Left renal pelvis (tissue), 4 donors: ENCODE data around the gene TSC2. TPM values are rescaled to one million over a fixed set of nuclear protein-coding genes. Genes with fewer than 3 reads are reported as not detected.

Experiments used
- DNase-seq, 4 donors: peaks; one replicate each; pipeline ENCODE4 v3.0.0-alpha.2; 2013; ENCODE audit warnings: low read depth in 4 of 4, low spot score in 3 of 4
- polyA plus RNA-seq, 4 donors: library from polyadenylated mRNA; unstranded; fragments of 120-200 nt; gene quantifications; one replicate each; pipeline ENCODE4 v1.2.1, GENCODE V29; 2013; ENCODE audit not compliant: insufficient read length in 4 of 4

Gene TSC2
- polyA plus RNA-seq, 4 donors, result 121 to 183 (median 146) TPM

DNA sequence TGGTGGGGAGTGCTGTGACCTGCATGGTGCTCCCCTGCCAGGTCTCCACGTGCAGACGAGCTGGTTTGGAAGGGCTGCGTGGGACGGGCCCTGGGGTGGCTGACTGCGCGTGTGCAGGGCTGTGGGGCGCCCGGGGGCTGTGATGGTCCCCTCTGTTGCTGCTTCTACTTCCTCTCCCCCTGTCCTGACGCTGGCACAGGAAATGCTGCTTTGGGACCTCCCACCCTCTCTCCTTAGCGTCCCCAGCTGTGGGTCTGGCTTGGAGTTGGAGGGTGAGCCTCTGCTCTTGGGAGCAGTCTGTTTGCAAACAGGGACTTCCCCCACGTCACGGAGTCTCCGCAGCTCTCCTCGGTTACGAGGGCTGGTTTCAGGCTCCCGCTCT, 35.2 kb downstream of the TSC2 start:
- peak in 2 of 4 donors; percentile 57 to 62 for DNase-seq

DNA sequence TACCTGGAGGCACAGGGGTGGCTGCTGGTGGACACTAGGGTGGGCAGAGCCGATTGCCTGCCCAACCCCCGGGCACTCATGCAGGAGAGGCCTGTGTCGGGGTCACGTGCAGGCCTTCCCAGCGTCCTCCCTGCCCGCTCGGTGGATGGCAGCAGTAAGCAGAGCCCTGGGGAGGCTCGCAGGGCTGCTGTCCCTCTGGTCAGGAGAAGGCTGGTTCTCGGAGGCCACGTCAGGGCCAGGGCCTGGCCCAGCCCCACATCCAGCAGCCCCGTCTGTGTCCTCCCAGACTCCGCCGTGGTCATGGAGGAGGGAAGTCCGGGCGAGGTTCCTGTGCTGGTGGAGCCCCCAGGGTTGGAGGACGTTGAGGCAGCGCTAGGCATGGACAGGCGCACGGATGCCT, 35.6 kb downstream of the TSC2 start:
- DNase-seq, result no peak

DNA sequence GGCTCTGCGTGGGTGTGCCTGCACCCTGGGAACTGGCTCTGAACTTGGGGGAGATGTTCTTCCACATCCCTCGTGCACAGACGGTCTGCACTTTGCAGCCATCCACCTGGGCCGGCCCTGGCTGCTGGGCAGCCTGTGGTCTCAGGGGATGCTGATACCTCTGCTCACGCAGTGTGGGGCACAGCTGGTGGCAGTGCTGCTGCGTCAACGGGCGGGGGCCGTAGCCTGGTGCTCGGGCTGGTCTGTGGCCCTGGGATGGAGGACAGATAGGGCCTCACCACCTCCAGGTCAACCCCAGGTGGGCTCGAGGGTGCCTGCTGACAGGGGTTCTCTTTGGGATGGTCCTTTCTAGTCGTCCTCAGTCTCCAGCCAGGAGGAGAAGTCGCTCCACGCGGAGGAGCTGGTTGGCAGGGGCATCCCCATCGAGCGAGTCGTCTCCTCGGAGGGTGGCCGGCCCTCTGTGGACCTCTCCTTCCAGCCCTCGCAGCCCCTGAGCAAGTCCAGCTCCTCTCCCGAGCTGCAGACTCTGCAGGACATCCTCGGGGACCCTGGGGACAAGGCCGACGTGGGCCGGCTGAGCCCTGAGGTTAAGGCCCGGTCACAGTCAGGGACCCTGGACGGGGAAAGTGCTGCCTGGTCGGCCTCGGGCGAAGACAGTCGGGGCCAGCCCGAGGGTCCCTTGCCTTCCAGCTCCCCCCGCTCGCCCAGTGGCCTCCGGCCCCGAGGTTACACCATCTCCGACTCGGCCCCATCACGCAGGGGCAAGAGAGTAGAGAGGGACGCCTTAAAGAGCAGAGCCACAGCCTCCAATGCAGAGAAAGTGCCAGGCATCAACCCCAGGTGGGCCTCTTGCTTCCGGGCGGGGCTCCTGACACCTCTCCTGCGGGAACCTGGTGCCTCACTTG, 36.3 kb downstream of the TSC2 start:
- no peak for DNase-seq

GRCh38 chr16:2084895-2085625, 37.3 kb downstream of the TSC2 start:
- DNase-seq, result no peak

- no peak for DNase-seq
Observed at GRCh38 chr16:2085669-2086068, 37.9 kb downstream of the TSC2 start.

DNA sequence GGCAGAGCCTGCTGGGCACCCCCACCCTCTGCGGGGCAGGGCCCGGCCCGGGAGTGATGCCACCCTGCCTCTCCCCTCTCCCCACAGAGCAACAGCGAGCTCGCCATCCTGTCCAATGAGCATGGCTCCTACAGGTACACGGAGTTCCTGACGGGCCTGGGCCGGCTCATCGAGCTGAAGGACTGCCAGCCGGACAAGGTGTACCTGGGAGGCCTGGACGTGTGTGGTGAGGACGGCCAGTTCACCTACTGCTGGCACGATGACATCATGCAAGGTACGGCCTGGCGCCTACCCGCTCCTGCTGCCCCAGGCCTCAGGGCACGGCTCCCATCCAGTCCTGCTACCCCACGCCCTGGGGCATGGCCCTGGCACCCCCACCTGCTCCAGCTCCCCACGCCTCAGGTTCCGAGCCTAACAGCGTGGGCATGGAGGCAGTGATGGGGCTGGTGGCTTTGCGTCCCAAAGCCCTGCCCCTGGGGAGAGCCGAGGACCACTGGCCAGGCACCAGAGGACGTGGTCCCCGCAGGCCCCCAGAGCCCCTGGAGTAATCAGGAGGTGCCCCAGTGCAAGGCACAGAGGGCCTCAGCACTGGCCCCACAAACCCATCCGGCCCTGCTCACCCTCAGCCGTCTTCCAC, 38.4 kb downstream of the TSC2 start:
- DNase-seq, result no peak

DNA sequence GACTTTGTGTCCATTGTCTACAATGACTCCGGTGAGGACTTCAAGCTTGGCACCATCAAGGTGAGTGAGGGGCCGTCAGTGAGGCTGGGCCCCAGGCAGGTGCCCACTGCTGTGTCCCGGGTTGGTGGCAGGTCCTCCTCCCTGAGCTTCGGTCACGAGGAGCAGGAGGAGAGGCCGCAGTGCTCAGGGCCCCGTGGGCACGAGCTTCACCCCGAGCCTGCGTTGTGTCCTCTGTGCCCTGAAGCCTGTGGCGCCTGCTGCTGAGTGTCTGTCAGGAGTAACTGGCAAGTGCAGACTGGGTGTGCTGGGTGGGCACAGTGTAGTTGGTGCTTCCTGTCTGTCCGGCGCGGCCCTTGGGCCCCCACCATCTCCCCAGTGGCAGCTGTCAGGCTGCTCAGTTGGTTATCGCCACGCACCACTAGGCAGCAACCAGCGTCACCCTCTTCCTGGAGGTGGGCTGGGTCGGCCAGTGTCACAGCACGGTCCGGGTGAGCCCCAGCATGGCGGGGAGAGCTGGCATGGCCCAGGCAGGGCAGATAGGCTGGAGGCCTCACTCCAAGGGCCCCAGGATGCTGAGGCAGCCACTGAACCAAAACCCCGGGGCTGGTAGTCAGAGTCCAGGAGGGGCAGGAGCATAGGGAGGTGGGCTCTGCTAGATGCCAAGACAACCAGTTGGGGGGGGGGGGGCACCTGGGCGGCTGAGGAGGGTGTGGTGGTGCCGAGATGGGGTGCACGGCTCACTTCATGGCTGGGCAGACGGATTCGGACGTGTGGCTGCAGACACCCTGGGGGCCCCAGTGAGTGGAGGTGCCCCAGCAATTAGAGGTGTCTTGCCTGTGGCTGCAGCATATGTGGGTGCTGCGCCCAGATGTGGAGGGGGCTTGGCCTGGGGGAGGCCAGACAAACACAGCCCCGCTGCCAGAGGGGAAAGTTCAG, 39.3 kb downstream of the TSC2 start:
- DNase-seq, result no peak

GRCh38 chr16:2087748-2088631, 40.2 kb downstream of the TSC2 start:
- DNase-seq, result no peak

DNA sequence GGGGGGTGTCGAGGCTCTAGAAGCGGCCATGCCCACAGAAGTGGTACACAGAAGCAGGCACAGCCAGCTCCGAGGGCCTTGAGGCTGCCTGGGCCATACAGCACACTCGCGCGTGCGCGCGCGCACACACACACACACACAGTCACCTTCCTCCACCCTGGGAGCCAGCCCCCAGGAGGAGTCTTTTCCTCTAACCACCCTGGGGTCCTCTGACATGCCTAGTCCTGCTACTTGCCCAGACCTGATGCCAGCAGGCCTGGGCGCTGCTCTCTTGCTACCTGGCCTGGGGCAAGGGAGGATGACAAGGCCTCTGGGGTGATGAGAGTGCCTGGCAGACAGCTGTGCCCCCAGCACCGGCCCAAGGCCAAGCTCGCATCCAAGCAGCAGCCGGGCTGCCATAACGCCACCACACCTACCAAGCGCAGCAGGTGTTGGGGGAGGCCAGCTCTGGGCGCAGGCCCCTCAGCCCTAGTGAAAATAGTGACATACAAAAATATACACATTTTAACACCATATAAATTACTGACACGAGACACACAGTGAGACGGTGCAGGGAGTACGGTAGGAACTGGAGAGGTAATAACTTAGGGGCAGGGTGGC, 41.1 kb downstream of the TSC2 start:
- no peak for DNase-seq

DNA sequence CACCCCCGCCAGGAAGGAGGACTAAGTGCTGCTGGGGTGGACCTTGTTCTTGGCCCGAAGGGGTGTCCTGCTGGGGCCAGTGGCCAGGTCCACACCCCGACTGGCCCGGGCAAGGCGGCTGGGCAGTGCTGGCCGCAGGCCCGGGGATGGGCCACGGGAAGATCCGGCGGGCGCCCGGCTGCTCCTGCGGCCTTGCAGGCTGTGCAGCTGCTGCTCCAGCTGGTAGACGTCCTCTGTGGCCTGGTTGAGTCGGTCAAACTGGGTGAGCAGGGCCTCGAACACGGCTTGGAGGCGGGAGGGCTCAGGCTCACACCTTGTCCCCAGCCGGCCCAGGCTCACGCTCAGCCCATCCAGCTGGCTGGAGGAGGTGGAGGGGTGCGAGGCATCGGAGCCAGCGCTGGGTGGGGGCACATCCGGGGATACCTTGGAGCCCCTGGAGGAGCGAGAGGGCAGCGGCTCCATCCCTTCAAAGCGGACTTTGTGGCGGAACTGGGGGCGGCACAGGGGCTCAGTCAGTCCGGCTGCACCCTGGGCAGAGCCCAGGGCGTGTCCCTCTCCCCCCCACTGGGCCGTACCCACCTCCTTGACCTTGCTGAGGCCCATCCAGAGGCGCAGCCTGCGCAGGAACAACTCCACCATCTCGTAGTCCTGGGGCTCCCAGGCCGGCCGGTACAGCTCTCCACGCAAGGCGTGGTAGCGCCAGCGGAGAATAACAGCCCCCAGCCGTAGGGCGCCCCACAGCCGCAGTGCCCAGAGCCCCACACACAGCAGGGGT, 42.1 kb downstream of the TSC2 start:
- no peak for DNase-seq

GRCh38 chr16:2090481-2090776, 42.6 kb downstream of the TSC2 start:
- DNase-seq, result no peak

GRCh38 chr16:2090777-2091546, 43.2 kb downstream of the TSC2 start:
- DNase-seq, result peak; percentile 56 to 74 (median 67)

DNA sequence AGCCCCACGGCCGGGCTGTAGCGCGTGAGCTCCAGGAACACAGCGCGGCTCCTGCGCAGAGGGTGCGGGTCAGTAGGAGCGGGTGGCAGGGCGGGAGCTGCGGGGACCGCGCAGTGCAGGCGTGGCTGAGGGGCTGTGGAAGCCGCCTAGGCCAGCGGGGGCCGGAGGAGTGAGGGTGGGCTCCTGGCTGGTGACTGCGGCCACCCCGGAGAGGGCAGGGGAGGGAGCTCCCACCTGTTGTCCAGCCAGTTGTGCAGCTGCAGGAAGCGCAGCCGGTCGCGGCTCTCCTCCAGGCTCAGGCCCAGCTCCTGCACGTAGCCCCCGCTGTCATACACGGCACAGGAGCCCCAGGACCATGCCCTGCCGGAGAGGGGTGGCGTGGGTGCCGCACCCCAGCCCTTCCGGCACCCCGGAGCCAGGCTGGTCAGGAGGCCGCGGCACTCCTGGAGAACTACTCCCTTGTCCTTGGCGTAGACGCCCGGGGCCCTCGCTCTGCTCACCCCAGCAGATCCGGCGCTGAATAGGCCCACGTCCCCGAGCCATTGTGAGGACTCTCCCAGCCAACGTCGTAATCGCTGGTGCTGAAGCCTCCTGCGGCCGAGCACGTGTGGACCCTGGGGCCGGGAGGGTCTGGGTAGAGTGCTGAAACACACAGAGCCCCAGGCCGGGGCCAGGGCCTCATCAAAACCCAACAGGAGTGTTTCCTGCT, 43.9 kb downstream of the TSC2 start:
- DNase-seq, result no peak

GRCh38 chr16:2092256-2092620, 44.5 kb downstream of the TSC2 start:
- no peak for DNase-seq

DNA sequence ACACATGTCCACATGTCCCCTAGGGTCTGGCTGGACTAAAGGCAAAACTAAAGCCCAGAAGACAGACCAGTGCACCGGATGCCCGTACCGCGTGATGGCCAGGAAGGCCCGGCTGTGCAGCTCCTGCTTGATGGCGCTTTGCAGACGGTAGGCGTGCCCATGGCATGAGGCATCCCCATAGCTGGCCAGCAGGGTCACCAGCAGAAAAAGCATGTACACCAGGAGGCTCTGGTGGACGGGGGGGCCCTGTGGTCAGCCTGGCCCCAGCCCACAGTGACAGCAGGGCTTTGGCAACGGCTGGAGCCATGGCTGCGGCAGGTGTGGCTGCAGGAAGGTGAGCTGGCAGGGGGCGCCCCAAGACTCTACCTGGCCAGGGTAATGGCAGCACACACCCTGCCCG, 45.1 kb downstream of the TSC2 start:
- DNase-seq, result no peak

DNA sequence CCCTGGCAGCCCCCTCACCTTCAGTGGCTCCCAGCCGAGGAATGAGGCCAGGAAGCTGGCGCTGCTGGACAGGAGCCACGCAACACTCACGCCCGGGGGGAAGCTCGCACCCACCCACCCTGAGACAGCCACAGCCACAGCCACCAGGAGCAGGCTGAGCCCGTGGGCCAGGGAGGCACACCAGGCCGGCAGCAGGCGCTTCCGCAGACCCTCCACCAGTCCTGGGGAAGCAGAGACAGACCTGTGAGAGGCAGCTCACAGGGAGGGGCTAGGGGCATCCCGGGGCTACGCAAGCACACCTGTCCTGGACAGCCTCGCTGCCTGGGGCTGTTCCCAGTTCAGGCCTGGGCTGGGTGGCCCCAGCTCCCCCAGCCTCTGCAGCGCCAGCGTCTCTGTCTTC, 46.0 kb downstream of the TSC2 start:
- no peak for DNase-seq

DNA sequence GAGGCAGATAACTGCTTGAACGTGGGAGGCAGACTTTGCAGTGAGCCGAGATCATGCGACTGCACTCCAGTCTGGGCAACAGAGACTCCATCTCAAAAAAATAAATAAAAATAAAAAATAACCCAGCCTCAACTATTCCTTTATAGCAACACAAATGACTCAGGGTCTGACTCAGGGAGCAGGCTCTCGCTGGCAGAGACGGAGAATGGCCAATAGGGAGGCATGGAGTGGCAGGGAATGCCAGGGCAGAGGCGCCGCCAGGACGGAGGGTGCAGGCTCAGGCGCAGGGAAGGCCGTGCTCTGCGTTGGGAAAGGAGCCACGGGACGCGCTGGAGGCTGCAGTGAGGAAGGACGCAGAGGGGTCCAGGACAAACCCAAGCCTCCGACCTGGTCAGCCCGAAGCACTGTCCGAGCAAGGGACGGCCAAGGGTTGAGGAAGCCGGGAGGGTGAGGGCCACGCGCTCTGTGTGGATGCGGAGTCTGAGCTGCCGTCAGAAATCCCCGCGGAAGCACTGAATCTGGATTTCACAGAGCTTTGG, 47.6 kb downstream of the TSC2 start:
- no peak for DNase-seq
